Lung (tissue), 12 donors: ENCODE results near the gene JAKMIP3. TPM values are rescaled to one million over a fixed set of nuclear protein-coding genes. Genes with fewer than 3 reads are reported as not detected.

Source experiments
- ATAC-seq: fragments of 200-7000 bp; cut with Tn5 transposase; one replicate; pipeline ENCODE4 v1.9.1; 2020; ENCODE audit warnings: moderate number of reproducible peaks; ENCODE audit not compliant: insufficient read depth, low FRiP score
- DNase-seq, 3 donors: peaks; one replicate each; pipeline ENCODE4 v3.0.0-alpha.2; 2013 to 2017
- H3K27ac ChIP-seq, 2 donors: one replicate each; pipeline ENCODE4 v1.5.1; 2013; ENCODE audit warnings: mild to moderate bottlenecking in 2 of 2, moderate library complexity in 2 of 2, control low read depth in 1 of 2, inconsistent platforms in 1 of 2, low read depth in 1 of 2, low read length in 1 of 2
- H3K27me3 ChIP-seq, 3 donors: one replicate each; pipeline ENCODE4 v1.5.1; 2013; ENCODE audit warnings: low read length in 2 of 3; ENCODE audit not compliant: control insufficient read depth in 3 of 3, insufficient read depth in 3 of 3
- H3K36me3 ChIP-seq, 4 donors: one replicate each; pipeline ENCODE4 v1.5.1; 2013; ENCODE audit warnings: low read length in 4 of 4, mild to moderate bottlenecking in 1 of 4, moderate library complexity in 1 of 4; ENCODE audit not compliant: control insufficient read depth in 4 of 4, insufficient read depth in 4 of 4
- H3K4me1 ChIP-seq, 5 donors: one replicate each; pipeline ENCODE4 v1.5.1; 2013; ENCODE audit warnings: low read length in 5 of 5, mild to moderate bottlenecking in 2 of 5, moderate library complexity in 1 of 5; ENCODE audit not compliant: control insufficient read depth in 5 of 5, insufficient read depth in 5 of 5
- H3K4me3 ChIP-seq: one replicate; pipeline ENCODE4 v1.5.1; 2013; ENCODE audit warnings: mild to moderate bottlenecking, control low read depth, moderate library complexity
- H3K9ac ChIP-seq, 2 donors: one replicate each; pipeline ENCODE4 v1.5.1; 2013; ENCODE audit warnings: low read length in 2 of 2, control low read depth in 1 of 2; ENCODE audit not compliant: insufficient read depth in 1 of 2
- H3K9me3 ChIP-seq, 4 donors: one replicate each; pipeline ENCODE4 v1.5.1; 2013; ENCODE audit warnings: low read length in 3 of 4, mild to moderate bottlenecking in 1 of 4, moderate library complexity in 1 of 4; ENCODE audit not compliant: control insufficient read depth in 4 of 4, insufficient read depth in 3 of 4
- whole genome bisulfite sequencing, 2 donors: extraction: QIAGEN DNeasy Blood & Tissue Kit; methylation state at CpG; one replicate each; pipeline ENCODE4 v1.1.7; 2013; 5-methylcytosine and 5-hydroxymethylcytosine counted together
- polyA plus RNA-seq, 2 donors: library from polyadenylated mRNA; stranded (reverse); fragments of 200-250 nt; gene quantifications; one replicate each; pipeline ENCODE4 v1.2.1, GENCODE V29; 2013
- total RNA-seq, 2 donors: library from RNA; depleted of rRNA in 1 of 2; stranded (reverse); fragments of >200 nt in 1 of 2; gene quantifications; one replicate each; pipeline ENCODE4 v1.2.1, GENCODE V29; 2014 to 2021
- TF ChIP-seq, protein P1 (sequence below): IDR thresholded peaks from 2 replicates; pipeline ENCODE4 v1.5.1; 2012; ENCODE audit warnings: mild to moderate bottlenecking; ENCODE audit errors: control extremely low read depth, extremely low read depth
- donor health status: control.
- donor health status: control.
- donor health status: Bipolar disorder and iron deficiency.
- donor health status: healthy.
- donor health status: DM: yes; HTN: yes; CAD: no.

Gene JAKMIP3
- total and polyA plus RNA-seq, 4 donors, result 0.14 to 0.34 (median 0.21) TPM

DNA sequence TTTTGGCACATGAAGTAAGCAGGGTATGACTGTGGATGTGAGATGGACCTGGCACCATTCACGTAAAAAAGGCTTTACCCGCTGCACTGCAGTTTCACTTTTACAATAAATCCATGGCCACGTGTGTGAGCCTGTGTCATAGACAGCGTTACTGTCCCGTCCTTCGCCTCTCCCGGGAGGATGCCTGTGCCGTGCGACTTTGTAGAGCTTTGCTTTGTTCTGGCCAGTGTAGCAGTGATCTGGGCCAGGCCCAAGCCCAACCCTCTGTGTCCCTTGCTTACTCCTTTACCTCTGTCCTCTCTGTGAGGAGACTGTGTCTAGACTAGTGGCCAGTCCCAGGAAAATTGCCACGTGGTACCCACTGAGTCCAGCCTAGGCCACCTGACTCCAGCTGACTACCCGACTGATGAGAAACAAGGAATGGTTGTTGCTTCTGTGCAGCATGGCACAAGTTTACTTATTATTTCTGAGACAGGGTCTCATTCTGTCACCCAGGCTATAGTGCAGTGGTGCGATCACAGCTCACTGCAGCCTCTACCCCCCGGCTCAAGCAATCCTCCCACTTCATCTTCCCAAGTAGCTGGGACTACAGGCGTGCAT is 48.1 kb downstream of the JAKMIP3 start:
- Histone ChIP-seq H3K4me1 (peaks cover 0 to 3% (median 0%) of the 10 kb centered on the region in 5 donors), H3K9me3 (peaks cover 0 to 2% (median 0%) of the 10 kb centered on the region in 4 donors), H3K36me3 (no peaks in the 10 kb centered on the region), H3K27me3 (peaks cover 4 to 14% (median 8%) of the 10 kb centered on the region in 3 donors), H3K4me3 (no peak overlapping the region), H3K27ac (no peak overlapping the region), H3K9ac (no peak overlapping the region)
- DNase-seq, result no peak
- TF ChIP-seq, protein P1, sequence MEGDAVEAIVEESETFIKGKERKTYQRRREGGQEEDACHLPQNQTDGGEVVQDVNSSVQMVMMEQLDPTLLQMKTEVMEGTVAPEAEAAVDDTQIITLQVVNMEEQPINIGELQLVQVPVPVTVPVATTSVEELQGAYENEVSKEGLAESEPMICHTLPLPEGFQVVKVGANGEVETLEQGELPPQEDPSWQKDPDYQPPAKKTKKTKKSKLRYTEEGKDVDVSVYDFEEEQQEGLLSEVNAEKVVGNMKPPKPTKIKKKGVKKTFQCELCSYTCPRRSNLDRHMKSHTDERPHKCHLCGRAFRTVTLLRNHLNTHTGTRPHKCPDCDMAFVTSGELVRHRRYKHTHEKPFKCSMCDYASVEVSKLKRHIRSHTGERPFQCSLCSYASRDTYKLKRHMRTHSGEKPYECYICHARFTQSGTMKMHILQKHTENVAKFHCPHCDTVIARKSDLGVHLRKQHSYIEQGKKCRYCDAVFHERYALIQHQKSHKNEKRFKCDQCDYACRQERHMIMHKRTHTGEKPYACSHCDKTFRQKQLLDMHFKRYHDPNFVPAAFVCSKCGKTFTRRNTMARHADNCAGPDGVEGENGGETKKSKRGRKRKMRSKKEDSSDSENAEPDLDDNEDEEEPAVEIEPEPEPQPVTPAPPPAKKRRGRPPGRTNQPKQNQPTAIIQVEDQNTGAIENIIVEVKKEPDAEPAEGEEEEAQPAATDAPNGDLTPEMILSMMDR, result no peak
- ATAC-seq, result no peak
- WGBS, 2 donors, result 77 to 87% methylated on average over 14 of the region's 14 CpGs

DNA sequence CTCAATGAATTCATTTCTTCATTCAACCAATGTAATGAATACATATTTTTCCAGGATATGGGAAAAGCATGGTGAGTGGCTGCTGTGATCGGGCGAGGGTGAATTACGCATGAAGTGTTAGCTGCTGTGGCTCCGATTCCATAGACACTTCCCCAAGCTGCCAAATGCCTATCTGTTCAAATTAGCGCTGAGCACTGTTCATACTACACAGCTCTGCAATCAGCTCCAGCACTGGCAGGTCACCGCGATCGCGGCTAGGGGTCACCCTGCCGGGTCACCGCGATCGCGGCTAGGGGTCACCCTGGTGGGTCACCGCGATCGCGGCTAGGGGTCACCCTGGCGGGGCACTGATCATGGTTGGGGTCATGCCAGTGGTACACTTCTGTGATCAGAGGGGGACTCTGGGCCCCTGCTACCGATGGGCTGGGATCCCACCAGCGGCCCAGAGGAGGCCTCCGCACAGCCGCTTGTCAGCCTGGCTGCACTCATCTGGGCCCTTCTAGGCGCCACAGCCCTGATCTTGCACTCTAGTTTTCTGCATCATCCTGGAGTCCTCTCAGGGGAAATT is 49.3 kb downstream of the JAKMIP3 start:
- no peak overlapping the region for H3K27ac ChIP-seq
- peaks cover 2 to 14% (median 4%) of the 10 kb centered on the region in 3 donors for H3K27me3 ChIP-seq
- H3K36me3 ChIP-seq, result no peaks in the 10 kb centered on the region
- no peak overlapping the region for H3K4me3 ChIP-seq
- WGBS, 2 donors, result 88 to 97% methylated on average over 24 of the region's 24 CpGs
- TF ChIP-seq, protein P1, result no peak
- H3K4me1 ChIP-seq, result peaks cover 0 to under 1% (median 0%) of the 10 kb centered on the region in 5 donors
- ATAC-seq (no peak), DNase-seq (no peak)
- H3K9me3 ChIP-seq, result peaks cover 0 to 2% (median 0%) of the 10 kb centered on the region in 4 donors
- H3K9ac ChIP-seq, result no peak overlapping the region

Other genes starting within 250 kb of the JAKMIP3 start
- gene PPP2R2D, start 164.9 kb upstream of the JAKMIP3 start, total RNA-seq, result 10 to 100 TPM; 22.1 to 51.4 TPM
- 10 to 100 TPM; 15.6 to 22.0 TPM for gene PPP2R2D, start 164.9 kb upstream of the JAKMIP3 start, polyA plus RNA-seq
- 10 to 100 TPM; 29.9 to 38.4 TPM for gene BNIP3, start 84.0 kb upstream of the JAKMIP3 start, total RNA-seq
- gene BNIP3, start 84.0 kb upstream of the JAKMIP3 start, polyA plus RNA-seq, result 10 to 100 TPM; 20.4 to 31.7 TPM
- 1 to 10 TPM; 1.1 to 1.5 TPM for gene DPYSL4, start 121.0 kb downstream of the JAKMIP3 start, total RNA-seq
- gene DPYSL4, start 121.0 kb downstream of the JAKMIP3 start, polyA plus RNA-seq, result 1 to 10 TPM in 1 of 2 donors, under 1 TPM in 1; 0.33 to 1.5 TPM
- 10 to 100 TPM in 1 of 2 donors, 1 to 10 TPM in 1; 5.1 to 22.0 TPM for gene STK32C, start 242.0 kb downstream of the JAKMIP3 start, total RNA-seq
- 10 to 100 TPM; 15.7 to 16.9 TPM for gene STK32C, start 242.0 kb downstream of the JAKMIP3 start, polyA plus RNA-seq